Mucosa of descending colon (tissue), 3 donors: ENCODE data around the gene KDR. TPM values are rescaled to one million over a fixed set of nuclear protein-coding genes. Genes with fewer than 3 reads are reported as not detected.

Source experiments
- ATAC-seq: fragments of 200-7000 bp; cut with Tn5 transposase; one replicate; pipeline ENCODE4 v1.9.1; 2020; ENCODE audit warnings: mild to moderate bottlenecking, moderate library complexity
- DNase-seq, 3 donors: peaks; one replicate each; pipeline ENCODE4 v3.0.0-alpha.2; 2020
- H3K36me3 ChIP-seq: fragments of 200-600 bp; one replicate; pipeline ENCODE4 v1.8.0; 2021; ENCODE audit warnings: low read depth, mild to moderate bottlenecking
- H3K4me1 ChIP-seq: fragments of 200-600 bp; one replicate; pipeline ENCODE4 v1.8.0; 2021; ENCODE audit warnings: low read depth, mild to moderate bottlenecking
- H3K4me3 ChIP-seq: fragments of 200-600 bp; one replicate; pipeline ENCODE4 v1.8.0; 2021; ENCODE audit warnings: mild to moderate bottlenecking
- H3K9me3 ChIP-seq: fragments of 200-600 bp; one replicate; pipeline ENCODE4 v1.8.0; 2021; ENCODE audit warnings: mild to moderate bottlenecking
- intact Hi-C, 2 donors: fragments of 100-400 bp; cut with DNase I in 1 of 2; cut with micrococcal nuclease in 1 of 2; formaldehyde crosslinking; loops; one replicate each; pipeline versions ENCODE4 v1.11.0 to v1.11.1; 2022; cut with DNase I, micrococcal nuclease
- total RNA-seq, 3 donors: library from RNA; stranded (reverse); fragmentation: NEBNext Ultra II Directional in 2 of 3; extraction: Animal tissue kit (Norgen Biotek cat#: 25700) in 2 of 3; gene quantifications; one replicate each; pipeline versions ENCODE4 v1.2.1 to v1.2.4, GENCODE V29; 2021 to 2023
- TF ChIP-seq, protein P1 (sequence below): fragments of 200-600 bp; IDR thresholded peaks from one replicate; pipeline ENCODE4 v1.8.0; 2022; ENCODE audit warnings: antibody characterized with exemption, mild to moderate bottlenecking
- donor health status: DM: no; HTN: no; CAD: no; lungs with moderate emphysema.
- donor health status: DM: no; HTN: no; CAD: no.
- donor health status: DM: no; HTN: yes; CAD: no.

Gene KDR
- total RNA-seq, 3 donors from 2014 or later: 2.4 to 5.8 (median 5.1) TPM

DNA sequence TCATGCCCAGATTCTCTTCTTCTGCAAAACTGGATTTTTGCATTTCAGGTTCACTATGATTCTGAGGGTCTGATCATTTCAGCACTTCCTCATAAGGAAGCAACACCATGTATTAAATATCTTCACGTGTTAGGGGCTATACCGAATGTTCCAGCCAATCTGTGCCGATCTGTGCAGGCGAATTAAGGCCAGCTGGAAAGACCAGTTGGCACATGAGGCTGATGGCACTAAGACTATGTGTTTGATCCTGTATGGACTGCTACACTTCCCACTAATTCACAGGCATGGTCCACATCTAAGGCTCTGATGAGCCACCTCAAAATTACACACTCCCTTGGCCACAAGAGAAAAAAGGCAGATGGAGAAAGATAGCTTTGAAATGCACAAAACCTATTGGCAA, 28.8 kb downstream of the KDR start:
- Histone ChIP-seq H3K9me3 (no peaks in the 10 kb centered on the region), H3K36me3 (no peaks in the 10 kb centered on the region), H3K4me3 (no peak overlapping the region), H3K4me1 (no peaks in the 10 kb centered on the region)
- TF ChIP-seq, protein P1, sequence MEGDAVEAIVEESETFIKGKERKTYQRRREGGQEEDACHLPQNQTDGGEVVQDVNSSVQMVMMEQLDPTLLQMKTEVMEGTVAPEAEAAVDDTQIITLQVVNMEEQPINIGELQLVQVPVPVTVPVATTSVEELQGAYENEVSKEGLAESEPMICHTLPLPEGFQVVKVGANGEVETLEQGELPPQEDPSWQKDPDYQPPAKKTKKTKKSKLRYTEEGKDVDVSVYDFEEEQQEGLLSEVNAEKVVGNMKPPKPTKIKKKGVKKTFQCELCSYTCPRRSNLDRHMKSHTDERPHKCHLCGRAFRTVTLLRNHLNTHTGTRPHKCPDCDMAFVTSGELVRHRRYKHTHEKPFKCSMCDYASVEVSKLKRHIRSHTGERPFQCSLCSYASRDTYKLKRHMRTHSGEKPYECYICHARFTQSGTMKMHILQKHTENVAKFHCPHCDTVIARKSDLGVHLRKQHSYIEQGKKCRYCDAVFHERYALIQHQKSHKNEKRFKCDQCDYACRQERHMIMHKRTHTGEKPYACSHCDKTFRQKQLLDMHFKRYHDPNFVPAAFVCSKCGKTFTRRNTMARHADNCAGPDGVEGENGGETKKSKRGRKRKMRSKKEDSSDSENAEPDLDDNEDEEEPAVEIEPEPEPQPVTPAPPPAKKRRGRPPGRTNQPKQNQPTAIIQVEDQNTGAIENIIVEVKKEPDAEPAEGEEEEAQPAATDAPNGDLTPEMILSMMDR: no peak
- intact Hi-C loops: no loop called here
- ATAC-seq (no peak), DNase-seq (no peak)

DNA sequence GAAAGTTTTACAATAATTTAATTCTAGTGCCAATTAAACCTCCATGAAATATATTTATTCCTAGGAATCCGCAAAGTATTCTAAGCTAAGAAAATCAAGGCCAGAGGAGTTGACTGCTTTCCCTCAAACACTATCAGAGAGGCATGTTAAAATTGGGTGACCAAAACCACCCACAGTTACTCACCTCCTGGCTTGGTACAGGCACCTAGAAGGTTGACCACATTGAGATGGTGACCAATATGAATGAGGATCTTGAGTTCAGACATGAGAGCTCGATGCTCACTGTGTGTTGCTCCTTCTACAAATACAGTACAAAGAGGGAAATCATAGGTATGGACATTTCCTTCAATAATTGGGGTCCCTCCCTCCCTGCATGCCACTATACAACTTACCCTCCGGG, 29.4 kb downstream of the KDR start:
- intact Hi-C loops: no loop called here

DNA sequence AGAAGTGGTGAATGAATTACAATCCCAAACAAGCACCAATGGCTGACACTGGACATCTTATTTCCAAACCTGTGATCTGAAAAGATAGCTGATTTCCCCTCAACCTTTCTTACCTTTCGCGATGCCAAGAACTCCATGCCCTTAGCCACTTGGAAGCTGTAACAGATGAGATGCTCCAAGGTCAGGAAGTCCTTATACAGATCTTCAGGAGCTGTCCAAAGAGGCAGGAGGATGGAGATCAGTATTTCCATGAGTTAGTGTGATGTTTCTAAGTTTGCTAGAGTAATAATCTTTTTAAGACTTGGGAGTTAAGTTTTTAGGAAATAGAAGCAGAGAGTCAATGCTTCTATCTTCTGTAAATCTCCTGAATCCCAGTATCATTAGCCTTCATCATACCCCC, 32.9 kb downstream of the KDR start:
- Histone ChIP-seq H3K36me3 (no peaks in the 10 kb centered on the region), H3K4me1 (no peaks in the 10 kb centered on the region), H3K9me3 (no peaks in the 10 kb centered on the region), H3K4me3 (no peak overlapping the region)
- intact Hi-C loops: no loop called here
- DNase-seq (no peak), ATAC-seq (no peak)
- TF ChIP-seq, protein P1: no peak

More for the DNA sequence above, 29.4 kb downstream of the KDR start:
- ATAC-seq (no peak), DNase-seq (no peak)
- Histone ChIP-seq H3K36me3 (no peaks in the 10 kb centered on the region), H3K4me3 (no peak overlapping the region), H3K9me3 (no peaks in the 10 kb centered on the region), H3K4me1 (no peaks in the 10 kb centered on the region)
- TF ChIP-seq, protein P1: no peak

DNA sequence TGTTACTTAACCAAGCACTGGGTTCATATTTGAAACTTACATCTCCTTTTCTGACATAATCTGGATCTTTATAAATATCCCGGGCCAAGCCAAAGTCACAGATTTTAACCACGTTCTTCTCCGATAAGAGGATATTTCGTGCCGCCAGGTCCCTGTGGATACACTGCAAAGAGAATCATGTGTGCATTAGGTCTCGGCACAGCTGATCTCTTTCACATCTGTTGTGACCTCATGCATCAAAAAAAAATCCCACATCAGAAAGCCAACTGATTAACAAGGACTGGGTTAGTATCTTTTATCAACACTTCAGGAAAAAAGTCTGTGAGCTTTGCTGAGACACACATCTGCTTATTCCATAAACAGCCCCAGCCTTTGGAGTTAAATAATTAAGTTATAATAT, 35.5 kb downstream of the KDR start:
- Histone ChIP-seq H3K36me3 (no peaks in the 10 kb centered on the region), H3K9me3 (no peaks in the 10 kb centered on the region), H3K4me1 (no peaks in the 10 kb centered on the region), H3K4me3 (no peak overlapping the region)
- intact Hi-C loops: no loop called here
- ATAC-seq (no peak), DNase-seq (no peak)
- TF ChIP-seq, protein P1: no peak

DNA sequence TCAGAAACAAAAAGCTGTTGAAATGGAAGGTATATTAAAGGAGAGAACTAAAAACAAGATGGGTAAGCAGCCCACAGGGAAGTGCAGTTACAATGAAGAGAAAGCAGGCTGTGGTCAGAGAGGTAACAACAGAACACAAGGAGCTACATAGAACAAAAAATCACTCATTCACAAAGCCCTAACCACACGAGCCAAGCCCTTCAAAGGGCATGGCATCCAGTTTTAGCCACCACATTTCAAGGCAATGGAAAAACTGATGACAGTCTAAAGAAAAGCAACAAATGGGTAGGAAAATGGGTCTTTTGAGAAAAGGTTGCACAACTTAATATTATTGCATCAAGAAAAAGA, 37.5 kb downstream of the KDR start:
- TF ChIP-seq, protein P1: no peak
- DNase-seq: no peak
- no peaks in the 10 kb centered on the region for H3K4me1 ChIP-seq
- H3K9me3 ChIP-seq: no peaks in the 10 kb centered on the region
- no peaks in the 10 kb centered on the region for H3K36me3 ChIP-seq
- H3K4me3 ChIP-seq: no peak overlapping the region
- ATAC-seq: no peak
- intact Hi-C loops: no loop called here
